ENCODE data around the gene CBFB. TPM values are rescaled to one million over a fixed set of nuclear protein-coding genes. Genes with fewer than 3 reads are reported as not detected.

The CBFB gene
- total and polyA plus RNA-seq, 2 of the 13 experiments (the other 11 are each of a cell fraction or from before 2014, with no cell fraction given): 22.1 to 70.8 TPM

- no peak for TF ChIP-seq PHB2 (IDR thresholded peaks at IDR 0.05; ENCODE audit: partially characterized antibody)
- TF ChIP-seq GFI1 (CRISPR knock-in tag; IDR thresholded peaks at IDR 0.05; ENCODE audit: borderline replicate concordance): peak; percentile 71
- peak; percentile 28; the same call in 1 of the 2 replicates for TF ChIP-seq CENPT (CRISPR knock-in tag; IDR thresholded peaks at IDR 0.05; ENCODE audit: low read depth)
- peak; percentile 97 for TF ChIP-seq ZGPAT (CRISPR knock-in tag; IDR thresholded peaks at IDR 0.05)
- peak; percentile 87 for TF ChIP-seq MED8 (CRISPR knock-in tag; IDR thresholded peaks at IDR 0.05; ENCODE audit: insufficient replicate concordance)
- peak; percentile 54; the same call in 1 of the 2 replicates for TF ChIP-seq ZNF558 (CRISPR knock-in tag; IDR thresholded peaks at IDR 0.05; ENCODE audit: borderline replicate concordance)
- TF ChIP-seq ZBTB21 (CRISPR knock-in tag; IDR thresholded peaks at IDR 0.05): peak; percentile 61; the same call in 1 of the 2 replicates
- TF ChIP-seq ZKSCAN8 (CRISPR knock-in tag; IDR thresholded peaks at IDR 0.05; ENCODE audit: borderline replicate concordance): peak; percentile 60
- TF ChIP-seq ATF5 (CRISPR knock-in tag; IDR thresholded peaks at IDR 0.05; ENCODE audit: low read depth): no peak
- no peak for TF ChIP-seq ZNF496 (CRISPR knock-in tag; IDR thresholded peaks at IDR 0.05; ENCODE audit: insufficient replicate concordance)
- TF ChIP-seq ZMYM3 (CRISPR knock-in tag; IDR thresholded peaks at IDR 0.05): peak; percentile 27; the same call in 1 of the 2 replicates
- 0 out of 2 replicates have a peak, but pooled peaks have one; percentile 81 for TF ChIP-seq GTF3A (CRISPR knock-in tag; conservative IDR thresholded peaks at IDR 0.05)
- peak; percentile 90 for TF ChIP-seq KLF12 (CRISPR knock-in tag; IDR thresholded peaks at IDR 0.05; ENCODE audit: borderline replicate concordance)
- peak; percentile 37 for TF ChIP-seq CEBPG (CRISPR knock-in tag; IDR thresholded peaks at IDR 0.05)
- TF ChIP-seq RFX5 (IDR thresholded peaks at IDR 0.05; ENCODE audit: low read depth, low read length): peak; percentile 8; the same call in 1 of the 2 replicates
- peak; percentile 42; the same call in 1 of the 2 replicates for TF ChIP-seq MIXL1 (CRISPR knock-in tag; IDR thresholded peaks at IDR 0.05)
- TF ChIP-seq KMT2A (CRISPR knock-in tag; IDR thresholded peaks at IDR 0.05): peak; percentile 88
- peak; percentile 75 for TF ChIP-seq UBTF (CRISPR knock-in tag; IDR thresholded peaks at IDR 0.05)
- TF ChIP-seq PTBP1 (IDR thresholded peaks at IDR 0.05; ENCODE audit: low read depth, low read length, poor library complexity, severe bottlenecking): peak; percentile 59
- TF ChIP-seq KDM5B (CRISPR knock-in tag; IDR thresholded peaks at IDR 0.05; ENCODE audit: borderline replicate concordance): peak; percentile 97
- peak; percentile 77; the same call in 1 of the 2 replicates for TF ChIP-seq BATF2 (CRISPR knock-in tag; IDR thresholded peaks at IDR 0.05)
- no peak for TF ChIP-seq ZBTB37 (CRISPR knock-in tag; IDR thresholded peaks at IDR 0.05)
- peak; percentile 94 for TF ChIP-seq ATF7-NPFF (CRISPR knock-in tag; IDR thresholded peaks at IDR 0.05; ENCODE audit: low read depth)
Measured at GRCh38 chr16:67109407-67110135, 80.6 kb downstream of the CBFB start, which contains the start of gene PHAF1 (continued).
